ENCODE measurements around the gene CKS2.
"Not testable (repeated sequence)": the region's sequence is repeated elsewhere in the genome, so short reads cannot be mapped to it uniquely, and the experiment has no call there.

CKS2 gene

DNA sequence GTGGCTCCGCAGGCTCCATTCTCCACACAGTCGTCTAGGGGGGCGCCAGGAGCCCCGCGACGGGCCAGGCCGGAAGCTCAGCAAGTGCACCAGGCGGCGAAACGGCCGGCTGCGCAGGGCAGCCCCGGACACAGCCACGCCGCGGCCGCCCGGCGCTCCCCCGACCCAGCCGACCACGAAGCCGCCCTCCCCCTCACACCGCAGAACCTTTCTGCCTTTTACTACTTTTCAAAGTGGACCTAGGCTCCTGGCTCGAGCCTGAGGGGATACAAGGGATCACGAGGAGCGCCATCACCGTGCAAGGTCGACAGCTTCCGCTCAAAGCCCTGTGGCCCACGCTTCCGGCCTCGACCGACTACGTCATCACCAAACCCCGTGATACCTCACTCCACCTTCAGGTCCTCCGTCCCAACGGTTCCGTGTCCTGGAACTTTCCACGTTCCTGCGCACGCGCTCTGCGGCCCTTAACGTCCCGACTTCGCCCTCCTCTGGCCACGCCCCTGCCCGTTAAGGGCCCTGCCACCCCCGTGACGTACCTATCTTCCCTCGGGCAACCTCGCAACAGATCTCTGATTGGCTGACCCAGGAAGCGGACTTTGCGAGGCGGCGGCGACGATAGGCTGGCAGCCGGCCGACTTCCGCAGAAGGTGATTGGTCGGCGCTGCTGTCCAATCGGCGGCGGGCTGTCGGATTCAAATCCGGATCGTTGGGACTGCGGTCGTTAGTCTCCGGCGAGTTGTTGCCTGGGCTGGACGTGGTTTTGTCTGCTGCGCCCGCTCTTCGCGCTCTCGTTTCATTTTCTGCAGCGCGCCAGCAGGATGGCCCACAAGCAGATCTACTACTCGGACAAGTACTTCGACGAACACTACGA lies at the start of gene CKS2:
TSS of gene CKS2 (plus strand) at position 721 of the 871 bp plus-strand sequence. CDS start at position 819, 98 bp downstream.
- peak; percentile 99 for DNase-seq

- DNase-seq: no peak
These were observed 37.3 kb upstream of the CKS2 start for GRCh38 chr9:89273528-89274279.

GRCh38 chr9:89274838-89275237 lies 36.2 kb upstream of the CKS2 start:
- DNase-seq: no peak

GRCh38 chr9:89276040-89276439 lies 35.0 kb upstream of the CKS2 start:
- DNase-seq: not testable (repeated sequence)

- DNase-seq: no peak
These were observed 34.0 kb upstream of the CKS2 start for GRCh38 chr9:89277043-89277442.

GRCh38 chr9:89277454-89277853 lies 33.5 kb upstream of the CKS2 start:
- no peak for DNase-seq

GRCh38 chr9:89278551-89278950 lies 32.4 kb upstream of the CKS2 start:
- no peak for DNase-seq

DNA sequence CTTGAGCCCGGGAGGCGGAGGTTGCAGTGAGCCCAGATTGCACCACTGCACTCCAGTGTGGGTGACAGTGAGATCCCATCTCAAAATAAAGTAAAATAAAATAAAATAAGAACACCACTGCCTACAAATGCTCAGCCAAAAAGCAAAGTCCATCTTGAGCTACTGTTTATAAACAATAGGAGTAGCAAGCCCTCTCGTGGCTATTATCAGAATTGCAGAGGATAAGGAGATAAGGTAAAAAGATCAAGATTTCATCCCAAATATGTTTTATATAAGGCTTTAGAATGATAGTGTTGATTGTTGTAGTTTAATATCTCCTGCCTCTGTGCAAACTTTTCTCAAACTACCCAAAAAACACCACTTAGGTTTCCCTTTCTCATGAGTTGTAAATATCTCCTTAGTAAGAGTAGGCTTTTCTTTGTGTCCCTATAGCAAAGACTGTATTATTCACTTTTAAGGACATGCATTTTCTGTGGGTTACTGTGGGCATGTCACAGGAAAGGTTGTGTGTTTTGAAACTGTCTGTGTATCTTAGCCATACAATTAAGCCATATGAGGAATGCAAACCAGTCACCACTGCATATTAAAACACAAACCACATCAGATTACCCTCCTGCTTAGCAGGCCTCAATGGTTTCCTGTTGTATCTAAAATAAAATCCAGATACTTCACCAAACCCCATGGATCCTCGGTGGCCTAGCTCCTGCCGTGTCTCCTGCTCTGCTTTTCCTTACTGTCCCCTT lies 31.8 kb upstream of the CKS2 start:
- peak; percentile 50 for DNase-seq

DNA sequence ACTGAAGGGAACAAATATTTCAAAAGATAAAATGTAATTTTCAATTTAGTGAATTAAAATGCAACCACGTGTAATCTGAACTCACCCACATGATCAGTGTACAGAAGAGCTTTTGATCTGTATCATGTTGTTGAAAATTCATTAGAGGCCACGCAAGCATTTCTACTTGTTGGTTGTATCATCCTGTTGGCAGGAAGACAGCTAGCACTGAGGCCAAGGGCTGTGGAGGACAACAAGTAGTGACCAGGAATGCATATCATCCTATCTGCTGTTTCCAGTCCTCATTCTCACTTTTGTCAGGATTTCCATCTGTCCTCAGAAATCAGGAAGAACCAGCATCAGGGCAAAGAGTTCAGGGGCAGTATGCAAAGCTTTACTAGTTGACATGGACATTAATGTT lies 29.9 kb upstream of the CKS2 start:
- no peak for DNase-seq

- not testable (repeated sequence) for DNase-seq
These were observed 28.6 kb upstream of the CKS2 start for GRCh38 chr9:89282248-89282968.

GRCh38 chr9:89284076-89284475 lies 26.9 kb upstream of the CKS2 start:
- DNase-seq: no peak

DNA sequence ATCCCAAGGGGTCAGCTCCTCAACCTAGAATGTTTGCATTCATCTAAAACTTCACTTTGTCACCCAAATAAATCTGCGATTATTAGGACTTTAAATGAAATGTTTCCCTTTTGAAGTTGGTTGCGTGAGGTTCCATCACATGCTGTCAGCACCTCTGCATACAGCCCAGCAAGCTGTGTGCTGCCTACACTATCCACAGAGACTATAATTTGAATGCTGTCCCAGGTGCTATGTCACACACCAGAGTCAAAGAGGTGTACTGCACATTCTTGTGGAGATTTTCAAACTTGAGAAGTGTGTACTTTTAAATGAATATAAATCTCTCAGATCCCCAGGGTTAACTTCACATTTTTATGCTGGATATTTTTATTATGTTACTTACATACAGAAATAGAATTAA lies 19.3 kb upstream of the CKS2 start:
- no peak for DNase-seq

DNA sequence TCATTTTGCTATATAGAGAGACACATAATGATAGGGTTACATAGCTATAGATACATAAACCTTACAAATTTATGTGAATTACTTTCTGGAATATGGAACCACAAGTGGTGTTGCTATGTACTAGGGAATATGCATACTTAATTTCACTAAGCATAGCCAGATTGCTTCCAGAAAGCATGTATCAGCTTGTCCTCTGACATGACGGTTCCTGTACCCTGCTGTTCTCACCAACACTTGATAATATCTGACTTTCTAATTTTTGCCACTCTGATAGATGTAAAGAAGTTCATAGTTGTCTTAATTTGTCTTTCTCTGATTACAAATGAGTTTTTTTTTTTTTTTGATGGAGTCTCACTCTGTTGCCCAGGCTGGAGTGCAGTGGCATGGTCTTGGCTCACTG lies 18.0 kb upstream of the CKS2 start:
- no peak for DNase-seq

- no peak for DNase-seq
These were observed 15.6 kb upstream of the CKS2 start for GRCh38 chr9:89295400-89295799.

DNA sequence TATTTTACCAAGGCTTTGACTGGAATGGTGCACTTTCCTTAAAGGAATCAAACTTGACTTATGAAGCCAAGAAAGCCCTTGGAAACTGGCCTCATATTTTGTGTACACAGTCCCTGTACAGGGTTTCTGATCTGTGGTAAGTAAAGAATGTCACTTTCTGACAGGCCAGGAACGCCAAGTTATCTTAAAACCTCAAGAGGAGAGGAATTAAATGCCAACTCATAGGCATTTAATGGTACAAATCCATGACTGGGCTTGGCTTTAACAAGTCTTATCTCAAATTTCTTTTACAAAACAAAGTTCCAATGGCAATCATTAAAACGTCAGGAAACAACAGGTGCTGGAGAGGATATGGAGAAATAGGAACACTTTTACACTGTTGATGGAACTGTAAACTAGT lies 9.0 kb upstream of the CKS2 start:
- DNase-seq: not testable (repeated sequence)

DNA sequence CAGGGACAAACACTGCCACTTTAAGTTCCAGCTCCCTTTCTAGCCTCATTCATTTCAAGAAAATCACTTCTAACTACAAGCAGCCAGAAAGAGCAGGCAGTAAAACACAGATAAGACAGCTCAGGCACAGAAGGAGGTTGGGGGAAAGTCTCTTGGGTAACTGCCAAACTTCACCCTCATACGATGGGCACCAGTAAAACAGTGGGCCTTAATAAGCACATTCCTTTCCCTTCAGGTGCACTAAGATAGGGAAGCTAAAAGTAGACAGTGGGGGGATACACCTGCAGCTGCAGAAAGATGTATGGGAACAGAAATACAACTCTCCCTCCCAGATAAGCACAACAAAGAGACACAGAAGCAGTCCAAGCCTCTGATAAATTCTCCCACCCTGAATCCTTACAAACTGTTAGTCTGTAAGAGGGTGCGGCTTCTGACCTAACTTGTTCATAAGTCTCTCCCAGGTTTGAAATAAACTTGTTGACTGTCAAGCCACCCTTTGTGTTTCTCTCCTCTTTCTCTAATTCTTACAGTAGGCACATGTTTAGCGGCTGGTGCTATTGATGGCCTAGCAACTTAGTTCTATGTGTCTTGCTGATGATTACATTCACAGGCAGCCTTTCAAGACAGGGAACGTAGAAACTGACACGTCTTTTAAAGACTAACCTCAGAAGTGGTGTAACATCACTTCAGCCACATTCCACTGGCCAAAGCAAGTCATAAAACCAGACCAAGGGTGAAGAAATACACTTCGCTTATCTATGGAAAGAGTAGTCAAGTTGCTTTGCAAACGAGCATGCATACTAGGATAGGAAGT lies 6.8 kb upstream of the CKS2 start:
- DNase-seq: no peak

GRCh38 chr9:89304834-89305188 lies 6.2 kb upstream of the CKS2 start:
- DNase-seq: no peak

- DNase-seq: no peak
These were observed 5.1 kb upstream of the CKS2 start for GRCh38 chr9:89305868-89306267.

- DNase-seq: no peak
These were observed 1.8 kb upstream of the CKS2 start for GRCh38 chr9:89309166-89309565.

DNA sequence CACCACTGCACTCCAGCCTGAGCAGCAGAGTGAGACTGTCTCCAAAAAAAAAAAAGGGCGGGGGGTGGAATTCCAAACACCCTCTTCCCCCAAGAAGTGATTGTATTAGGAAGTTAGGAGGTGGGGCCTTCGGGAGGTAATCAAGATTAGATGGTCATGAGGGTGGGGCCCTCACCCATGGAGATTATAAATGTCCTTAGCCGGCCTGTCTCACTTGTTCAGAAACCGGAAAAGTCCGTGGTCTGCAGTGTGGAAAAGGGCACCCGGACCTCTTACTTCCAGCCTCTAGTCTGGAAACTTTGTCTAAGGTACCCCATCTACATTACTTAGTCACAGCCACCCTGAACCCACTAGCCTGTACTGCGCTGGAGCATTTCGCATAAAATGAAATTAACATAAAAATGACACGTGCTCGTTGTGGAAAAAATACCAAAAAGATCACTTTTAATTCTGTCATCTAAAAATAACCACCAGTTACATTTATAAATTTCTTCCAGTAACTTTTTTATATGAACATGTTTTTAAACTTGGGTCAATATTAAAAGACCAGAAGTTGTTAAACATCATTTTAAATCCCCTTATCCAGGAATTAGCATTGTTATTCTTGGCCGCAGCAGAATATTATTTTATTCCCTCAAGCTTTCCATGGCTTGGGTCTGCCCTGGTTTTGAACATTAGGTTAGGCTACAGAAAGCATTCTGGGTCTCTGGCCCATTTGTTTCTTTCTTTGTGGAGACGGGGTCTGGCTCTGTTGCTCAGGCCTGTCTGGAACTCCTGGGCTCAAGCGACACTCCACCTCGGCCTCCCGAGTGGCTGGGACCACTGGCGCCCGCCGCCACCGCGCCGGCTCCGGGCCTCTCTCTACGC lies 1.2 kb upstream of the CKS2 start:
- DNase-seq: no peak
